22Rv1 (cell line): ENCODE data around the gene RLN3.

ENCODE experiments used
- H3K27ac ChIP-seq: fragments of 450-650 bp; 2 replicates; pipeline ENCODE4 v1.5.1; 2017
- ZFX ChIP-seq: fragments of 450-650 bp; IDR thresholded peaks from 2 replicates; pipeline ENCODE4 v1.6.1; 2017; ENCODE audit warnings: antibody characterized with exemption, borderline replicate concordance
- TF ChIP-seq, protein P1 (sequence below): fragments of 450-650 bp; IDR thresholded peaks from 2 replicates; pipeline ENCODE4 v1.5.1; 2017; ENCODE audit warnings: mild to moderate bottlenecking

RLN3 gene

DNA sequence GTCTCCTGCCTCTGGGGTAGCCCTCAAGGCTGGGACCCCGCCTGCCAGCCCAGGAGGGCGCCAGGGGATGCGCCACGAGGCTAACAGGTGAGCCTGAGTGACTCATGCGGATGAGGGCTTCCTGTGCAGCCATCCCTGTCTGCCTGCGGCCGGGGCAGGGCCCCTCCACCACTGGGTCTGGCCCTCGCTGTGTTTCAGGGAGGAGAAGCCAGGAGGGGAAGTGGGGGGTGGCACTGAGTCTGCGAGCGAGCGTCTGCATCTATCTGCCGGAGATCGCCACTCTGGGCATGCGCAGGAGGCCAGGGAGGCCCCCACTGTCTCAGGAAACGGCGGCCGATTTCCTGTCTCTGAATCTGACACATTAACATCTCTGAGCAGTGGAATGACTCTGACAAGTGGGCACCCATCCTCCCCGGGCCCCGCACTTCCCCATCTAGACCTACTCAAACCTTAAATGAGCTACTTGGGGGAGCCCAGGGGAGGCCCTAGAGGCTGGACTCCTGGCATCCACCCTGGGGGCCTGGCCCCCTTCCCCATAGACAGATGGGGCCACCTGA is 41.5 kb upstream of the RLN3 start:
- TF ChIP-seq ZFX = no peak
- TF ChIP-seq, protein P1, sequence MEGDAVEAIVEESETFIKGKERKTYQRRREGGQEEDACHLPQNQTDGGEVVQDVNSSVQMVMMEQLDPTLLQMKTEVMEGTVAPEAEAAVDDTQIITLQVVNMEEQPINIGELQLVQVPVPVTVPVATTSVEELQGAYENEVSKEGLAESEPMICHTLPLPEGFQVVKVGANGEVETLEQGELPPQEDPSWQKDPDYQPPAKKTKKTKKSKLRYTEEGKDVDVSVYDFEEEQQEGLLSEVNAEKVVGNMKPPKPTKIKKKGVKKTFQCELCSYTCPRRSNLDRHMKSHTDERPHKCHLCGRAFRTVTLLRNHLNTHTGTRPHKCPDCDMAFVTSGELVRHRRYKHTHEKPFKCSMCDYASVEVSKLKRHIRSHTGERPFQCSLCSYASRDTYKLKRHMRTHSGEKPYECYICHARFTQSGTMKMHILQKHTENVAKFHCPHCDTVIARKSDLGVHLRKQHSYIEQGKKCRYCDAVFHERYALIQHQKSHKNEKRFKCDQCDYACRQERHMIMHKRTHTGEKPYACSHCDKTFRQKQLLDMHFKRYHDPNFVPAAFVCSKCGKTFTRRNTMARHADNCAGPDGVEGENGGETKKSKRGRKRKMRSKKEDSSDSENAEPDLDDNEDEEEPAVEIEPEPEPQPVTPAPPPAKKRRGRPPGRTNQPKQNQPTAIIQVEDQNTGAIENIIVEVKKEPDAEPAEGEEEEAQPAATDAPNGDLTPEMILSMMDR = no peak
- H3K27ac ChIP-seq = no peak overlapping the region

DNA sequence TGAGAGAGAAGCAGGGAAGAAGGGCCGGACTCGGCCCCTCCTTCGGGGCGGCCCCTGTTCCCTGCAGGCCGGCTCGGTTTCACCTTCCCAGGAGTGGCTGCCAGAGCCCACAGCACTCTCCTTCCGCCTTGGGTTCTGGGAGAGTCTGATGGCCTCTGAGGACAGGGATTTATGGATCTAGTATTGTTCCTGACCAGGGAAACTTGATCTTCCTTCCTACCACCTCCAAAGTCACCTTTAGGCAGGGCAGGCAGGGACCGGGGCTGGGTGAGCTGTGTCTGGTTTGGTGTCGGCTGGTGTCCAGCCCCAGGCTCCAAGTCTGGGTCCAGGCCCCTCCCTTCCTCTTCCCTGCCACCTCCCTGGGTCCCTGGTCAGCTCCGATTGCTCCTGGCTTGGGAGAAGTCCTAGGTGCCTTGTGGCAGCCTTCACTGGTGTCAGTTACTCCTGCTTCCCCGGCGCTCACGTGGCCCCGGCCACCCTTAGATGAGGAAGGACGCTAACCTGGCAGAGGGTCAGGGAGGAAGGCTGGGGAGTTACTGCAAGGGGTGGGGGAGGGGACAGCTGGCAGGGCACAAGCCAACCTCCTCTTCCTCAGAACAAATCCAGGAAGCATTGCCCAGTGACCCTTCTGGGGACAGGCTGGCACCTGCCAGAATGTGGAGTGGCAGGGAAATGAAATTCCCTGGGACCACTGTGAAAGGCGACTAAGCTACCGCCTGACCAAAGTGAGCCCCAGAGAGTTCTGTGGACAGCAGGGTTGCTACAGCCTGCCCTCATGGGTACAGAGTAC is 40.7 kb upstream of the RLN3 start:
- H3K27ac ChIP-seq = no peak overlapping the region

DNA sequence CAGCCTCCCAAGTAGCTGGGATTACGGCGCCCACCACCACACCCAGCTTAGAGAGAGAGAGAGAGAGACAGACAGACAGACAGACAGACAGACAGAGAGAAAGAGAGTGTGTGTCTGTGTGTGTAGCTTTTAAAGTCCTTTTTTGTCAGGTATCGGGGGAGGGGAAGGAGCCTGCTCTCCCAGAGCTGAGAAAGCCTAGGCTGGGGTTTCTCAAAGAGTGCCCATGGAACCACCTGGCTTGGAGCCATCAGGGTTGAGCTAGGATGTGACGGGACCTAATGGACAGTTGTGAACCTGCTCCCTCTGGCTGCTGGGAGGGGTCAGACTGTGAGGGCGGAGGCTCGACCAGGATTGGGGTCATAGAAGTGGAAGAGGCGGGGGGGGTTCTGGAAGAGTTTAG is 38.5 kb upstream of the RLN3 start:
- no peak for TF ChIP-seq ZFX
- TF ChIP-seq, protein P1 = no peak
- no peak overlapping the region for H3K27ac ChIP-seq

More for the DNA sequence above, 40.7 kb upstream of the RLN3 start:
- TF ChIP-seq, protein P1 = no peak
- no peak for TF ChIP-seq ZFX

DNA sequence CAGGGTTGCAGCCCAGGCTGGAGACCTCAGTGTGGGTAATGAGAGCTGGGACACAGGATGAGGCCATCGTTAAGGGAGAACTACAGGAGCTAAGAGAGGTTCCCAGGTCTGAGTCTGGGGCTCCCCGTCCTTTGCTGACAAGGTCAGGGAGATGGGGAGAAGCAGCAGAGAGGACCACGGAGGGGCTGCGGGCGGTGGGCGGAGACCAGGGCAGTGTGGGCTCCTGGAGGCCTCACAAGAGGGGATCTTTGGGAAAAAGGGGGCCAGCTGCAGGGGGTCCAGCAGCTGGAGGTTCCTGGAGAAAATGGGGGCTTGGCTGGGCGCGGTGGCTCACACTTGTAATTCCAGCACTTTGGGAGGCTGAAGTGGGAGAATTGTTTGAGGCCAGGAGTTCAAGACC is 37.9 kb upstream of the RLN3 start:
- TF ChIP-seq, protein P1 = no peak
- TF ChIP-seq ZFX = no peak
- no peak overlapping the region for H3K27ac ChIP-seq

DNA sequence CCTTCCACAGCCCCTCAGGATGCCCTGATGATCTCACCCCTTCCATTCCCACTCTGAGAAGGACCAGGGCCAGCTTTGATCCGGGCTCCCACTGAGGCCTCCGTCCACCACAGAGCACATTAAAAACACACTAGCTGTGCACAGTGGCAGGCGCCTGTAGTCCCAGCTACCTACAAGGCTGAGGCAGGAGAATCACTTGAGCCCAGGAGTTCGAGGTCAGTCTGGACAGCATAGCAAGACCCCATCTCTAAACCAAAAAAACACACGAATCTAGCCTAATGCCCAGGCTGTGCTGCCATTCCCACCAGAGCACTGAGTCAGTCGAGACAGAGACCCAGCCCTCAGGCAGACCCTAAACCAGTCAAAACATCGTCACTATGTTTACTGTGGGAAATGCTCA is 35.9 kb upstream of the RLN3 start:
- no peak for TF ChIP-seq ZFX
- TF ChIP-seq, protein P1 = no peak
- no peak overlapping the region for H3K27ac ChIP-seq

DNA sequence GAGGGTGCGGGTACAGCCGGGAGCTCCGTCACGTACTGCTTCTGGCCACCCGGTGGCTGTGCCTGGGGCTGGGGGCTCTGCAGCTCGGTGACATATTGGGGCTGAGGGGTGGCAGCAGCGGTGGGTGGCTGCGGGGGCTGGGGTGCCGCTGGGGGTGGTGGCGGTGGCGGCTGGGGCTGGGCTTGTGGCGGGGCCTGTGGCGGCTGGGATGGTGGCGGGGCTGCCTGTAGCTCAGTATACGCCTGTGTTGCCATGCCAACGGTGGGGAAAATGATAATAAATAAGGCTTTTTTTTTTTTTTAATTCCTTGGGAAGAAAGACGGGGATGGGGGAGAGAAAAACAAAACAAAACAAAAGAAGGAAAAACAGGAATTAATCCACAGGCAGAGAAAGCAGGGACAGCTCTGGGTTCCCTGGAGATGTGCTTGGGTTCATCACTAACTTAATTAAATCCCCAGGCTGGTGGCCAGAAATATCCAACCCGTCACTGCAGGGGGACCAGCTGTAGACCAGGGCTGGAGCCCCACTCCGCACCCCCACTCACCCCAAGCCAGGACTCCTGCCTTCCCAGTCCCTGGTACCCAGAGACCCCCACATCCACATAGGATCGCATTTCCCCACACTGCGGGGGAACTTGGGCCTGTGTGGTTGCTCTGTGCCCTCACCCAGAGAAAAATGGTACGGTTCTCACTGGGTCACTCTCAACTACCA is 34.2 kb upstream of the RLN3 start:
- TF ChIP-seq ZFX = no peak
- TF ChIP-seq, protein P1 = no peak

More for the DNA sequence above, 34.2 kb upstream of the RLN3 start:
- H3K27ac ChIP-seq = no peak overlapping the region
